T-helper 1 cell (primary cell): ENCODE results near the gene PRPH.
"Not testable (repeated sequence)": the region's sequence is repeated elsewhere in the genome, so short reads cannot be mapped to it uniquely, and the experiment has no call there.

ENCODE experiments used
- DNase-seq, 5 donors: peaks; one replicate each; pipeline ENCODE4 v3.0.0-alpha.2; 2012 to 2020
- total RNA-seq, 4 donors: gene quantifications; one replicate each; lab custom pipeline; 2026; lab: John Stamatoyannopoulos, UW

The PRPH gene
- total RNA-seq = 0 to 0.12 (median 0) reads per million in 4 donors

DNA sequence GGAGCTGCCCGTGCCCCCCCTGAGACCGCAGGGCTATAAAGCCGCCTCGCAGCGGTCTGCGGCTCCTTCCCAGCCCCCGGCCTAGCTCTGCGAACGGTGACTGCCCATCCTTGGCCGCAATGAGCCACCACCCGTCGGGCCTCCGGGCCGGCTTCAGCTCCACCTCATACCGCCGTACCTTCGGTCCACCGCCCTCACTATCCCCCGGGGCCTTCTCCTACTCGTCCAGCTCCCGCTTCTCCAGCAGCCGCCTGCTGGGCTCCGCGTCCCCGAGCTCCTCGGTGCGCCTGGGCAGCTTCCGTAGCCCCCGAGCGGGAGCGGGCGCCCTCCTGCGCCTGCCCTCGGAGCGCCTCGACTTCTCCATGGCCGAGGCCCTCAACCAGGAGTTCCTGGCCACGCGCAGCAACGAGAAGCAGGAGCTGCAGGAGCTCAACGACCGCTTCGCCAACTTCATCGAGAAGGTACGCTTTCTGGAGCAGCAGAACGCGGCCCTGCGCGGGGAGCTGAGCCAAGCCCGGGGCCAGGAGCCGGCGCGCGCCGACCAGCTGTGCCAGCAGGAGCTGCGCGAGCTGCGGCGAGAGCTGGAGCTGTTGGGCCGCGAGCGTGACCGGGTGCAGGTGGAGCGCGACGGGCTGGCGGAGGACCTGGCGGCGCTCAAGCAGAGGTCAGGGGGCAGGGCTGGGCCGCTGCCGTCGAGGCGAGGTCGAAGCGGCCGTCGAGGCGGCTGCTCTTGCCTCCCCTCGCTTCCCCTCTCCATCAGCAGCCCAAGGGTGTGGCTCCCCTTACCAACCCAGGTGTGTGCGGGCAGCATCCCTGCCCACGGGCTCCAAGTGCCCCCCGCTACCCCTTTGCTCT is at the start of gene PRPH:
PRPH (plus strand) TSS at position 66 of the 855 bp plus-strand sequence; CDS start at position 120, 54 bp downstream.
- no peak for DNase-seq

DNA sequence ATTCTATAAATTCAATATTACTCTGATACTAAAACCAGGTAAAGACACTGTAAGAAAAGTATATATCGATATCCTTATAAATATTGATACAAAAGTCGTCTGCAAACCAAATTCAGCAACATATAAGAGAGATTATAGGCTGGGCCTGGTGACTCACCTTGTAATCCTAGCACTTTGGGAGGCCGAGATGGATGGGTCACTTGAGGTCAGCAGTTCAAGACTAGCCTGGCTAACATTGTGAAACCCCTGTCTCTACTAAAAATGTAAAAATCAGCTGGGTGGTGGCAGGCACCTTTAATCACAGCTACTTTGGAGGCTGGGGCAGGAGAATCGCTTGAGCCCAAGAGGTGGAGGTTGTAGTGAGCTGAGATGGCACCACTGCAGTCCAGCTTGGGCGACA is 43.6 kb upstream of the PRPH start:
- DNase-seq = no peak

- DNase-seq = no peak
Observed at GRCh38 chr12:49253033-49253623, 41.8 kb upstream of the PRPH start.

DNA sequence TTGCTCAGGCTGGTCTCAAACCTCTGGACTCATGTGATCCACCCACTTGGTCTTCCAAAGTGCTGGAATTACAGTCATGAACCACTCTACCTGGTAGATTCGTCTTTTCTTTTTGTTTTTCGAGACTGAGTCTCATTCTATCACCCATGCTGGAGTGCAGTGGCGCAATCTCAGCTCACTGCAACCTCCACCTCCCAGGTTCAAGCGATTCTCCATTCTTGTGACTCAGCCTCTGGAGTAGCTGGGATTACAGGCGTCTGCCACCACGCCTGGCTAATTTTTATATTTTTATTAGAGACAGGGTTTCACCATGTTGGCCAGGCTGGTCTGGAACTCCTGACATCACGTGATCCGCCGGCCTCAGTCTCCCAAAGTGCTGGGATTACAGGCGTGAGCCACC is 39.5 kb upstream of the PRPH start:
- DNase-seq = not testable (repeated sequence)

DNA sequence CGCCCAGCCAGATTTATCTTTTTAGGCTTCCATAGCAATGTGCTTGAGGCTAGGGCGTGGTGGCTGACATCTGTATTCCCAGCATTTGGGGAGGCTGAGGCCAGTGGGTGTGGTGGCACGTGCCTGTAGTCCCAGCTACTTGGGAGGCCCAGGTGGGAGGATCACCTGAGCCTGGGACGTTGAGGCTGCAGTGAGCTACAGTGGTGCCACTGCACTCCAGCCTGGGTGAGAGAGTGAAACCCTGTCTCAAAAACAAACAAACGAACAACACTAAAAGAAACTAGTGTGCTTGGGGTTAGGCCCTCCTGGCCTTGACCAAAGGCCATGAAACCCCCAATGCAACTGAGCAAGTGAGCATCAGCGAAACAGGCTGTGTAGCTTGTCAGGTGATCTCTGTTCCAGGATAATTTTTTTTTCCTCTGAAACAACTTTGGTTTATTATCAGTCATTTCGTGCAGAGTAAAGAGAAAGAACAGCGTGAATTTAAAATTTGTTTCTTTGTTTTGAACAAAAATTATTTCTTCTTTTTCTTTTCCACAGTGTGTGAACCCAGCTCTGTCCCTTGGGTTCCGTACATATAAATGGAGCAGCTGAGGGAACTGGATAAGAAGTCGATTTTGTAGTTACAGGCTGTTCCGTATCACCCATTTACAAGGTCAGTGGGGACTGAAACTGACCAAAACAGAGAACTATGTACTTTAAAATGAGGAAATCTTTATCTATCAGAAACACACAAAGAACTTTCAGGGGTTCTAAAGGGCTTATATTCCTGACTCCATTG is 38.9 kb upstream of the PRPH start:
- no peak for DNase-seq

DNA sequence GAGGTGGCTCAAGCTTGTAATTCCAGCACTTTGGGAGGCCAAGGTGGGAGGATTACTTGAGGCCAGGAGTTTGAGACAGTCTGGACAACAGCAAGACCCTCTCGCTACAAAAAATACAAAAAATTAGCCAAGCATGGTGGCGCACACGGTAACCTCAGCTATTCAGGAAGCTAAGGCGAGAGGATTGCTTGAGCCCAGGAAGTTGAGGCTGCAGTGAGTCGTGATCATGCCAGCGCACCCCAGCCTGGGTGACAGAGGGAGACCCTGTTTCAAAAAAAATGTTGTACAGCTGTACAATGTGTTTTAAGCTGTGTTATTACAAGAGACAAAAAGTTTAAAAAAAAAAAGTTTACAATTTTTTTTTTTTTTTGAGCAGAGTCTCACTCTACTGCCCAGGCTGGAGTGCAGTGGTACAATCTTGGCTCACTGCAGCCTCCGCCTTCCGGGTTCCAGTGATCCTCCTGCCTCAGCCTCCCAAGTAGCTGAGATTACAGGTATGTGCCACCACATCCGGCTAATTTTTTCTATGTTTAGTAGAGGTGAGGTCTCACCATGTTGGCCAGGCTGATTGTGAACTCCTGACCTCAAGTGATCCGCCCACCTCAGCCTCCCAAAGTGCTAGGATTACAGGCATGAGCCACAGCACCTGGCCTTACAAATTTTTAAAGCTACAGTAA is 37.3 kb upstream of the PRPH start:
- not testable (repeated sequence) for DNase-seq

DNA sequence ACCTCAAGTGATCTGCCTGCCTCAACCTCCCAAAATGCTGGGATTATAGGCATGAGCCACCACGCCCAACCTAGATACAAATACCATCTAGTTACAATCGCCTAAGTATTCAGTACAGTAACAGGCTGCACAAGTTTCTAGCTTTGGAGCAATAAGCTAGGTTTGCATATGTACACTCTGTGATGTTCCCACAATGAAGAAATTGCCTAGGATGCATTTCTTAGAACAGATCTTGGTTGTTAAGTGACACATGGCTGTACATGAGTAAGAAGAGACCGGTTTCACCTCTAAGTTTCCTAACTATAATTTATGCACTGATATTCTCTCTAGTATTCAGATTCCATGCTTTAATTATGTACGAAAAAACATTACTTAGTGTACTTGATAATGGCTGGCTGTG is 35.5 kb upstream of the PRPH start:
- DNase-seq = no peak

- DNase-seq = no peak
Observed at GRCh38 chr12:49260166-49260565, 34.8 kb upstream of the PRPH start.

GRCh38 chr12:49260571-49261363 is 34.2 kb upstream of the PRPH start:
- DNase-seq = no peak

GRCh38 chr12:49261721-49262120 is 33.2 kb upstream of the PRPH start:
- DNase-seq = no peak

DNA sequence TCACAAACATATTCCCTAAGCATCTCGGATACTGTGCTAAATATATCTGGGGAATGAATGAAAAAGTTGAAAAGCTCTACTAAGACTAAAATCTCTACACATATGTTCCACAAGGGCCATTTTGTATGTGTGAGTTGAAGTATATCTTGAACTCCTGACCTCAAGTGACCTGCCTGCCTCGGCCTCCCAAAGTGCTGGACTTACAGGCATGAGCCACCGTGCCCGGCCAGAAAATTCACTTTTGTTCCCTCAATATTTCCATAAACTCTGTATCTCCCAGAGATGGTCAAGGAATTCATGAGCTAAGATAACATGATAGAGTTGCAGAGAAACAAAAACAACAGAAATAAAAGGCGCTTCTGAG is 31.6 kb upstream of the PRPH start:
- no peak for DNase-seq

GRCh38 chr12:49264466-49264872 is 30.5 kb upstream of the PRPH start:
- DNase-seq = peak in 4 of 5 donors; percentile 22 to 44 (median 26)

GRCh38 chr12:49264873-49265792 is 29.8 kb upstream of the PRPH start, which contains the start of gene TUBA1C:
TUBA1C (plus strand) TSS chr12:49265082; CDS start chr12:49265182, 100 bp downstream.
- peak; percentile 70 to 92 (median 79) for DNase-seq

DNA sequence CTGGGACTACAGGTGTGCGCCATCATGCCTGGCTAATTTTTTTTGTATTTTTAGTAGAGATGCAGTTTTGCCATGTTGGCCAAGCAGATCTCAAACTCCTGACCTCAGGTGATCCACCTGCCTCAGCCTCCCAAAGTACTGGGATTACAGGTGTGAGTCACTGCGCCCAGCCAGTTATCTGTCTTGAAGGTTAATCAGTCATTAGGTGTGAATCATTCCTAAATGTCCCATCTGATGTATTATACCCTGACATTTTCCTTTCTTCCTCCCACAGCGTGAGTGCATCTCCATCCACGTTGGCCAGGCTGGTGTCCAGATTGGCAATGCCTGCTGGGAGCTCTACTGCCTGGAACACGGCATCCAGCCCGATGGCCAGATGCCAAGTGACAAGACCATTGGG is 25.8 kb upstream of the PRPH start:
- not testable (repeated sequence) for DNase-seq

DNA sequence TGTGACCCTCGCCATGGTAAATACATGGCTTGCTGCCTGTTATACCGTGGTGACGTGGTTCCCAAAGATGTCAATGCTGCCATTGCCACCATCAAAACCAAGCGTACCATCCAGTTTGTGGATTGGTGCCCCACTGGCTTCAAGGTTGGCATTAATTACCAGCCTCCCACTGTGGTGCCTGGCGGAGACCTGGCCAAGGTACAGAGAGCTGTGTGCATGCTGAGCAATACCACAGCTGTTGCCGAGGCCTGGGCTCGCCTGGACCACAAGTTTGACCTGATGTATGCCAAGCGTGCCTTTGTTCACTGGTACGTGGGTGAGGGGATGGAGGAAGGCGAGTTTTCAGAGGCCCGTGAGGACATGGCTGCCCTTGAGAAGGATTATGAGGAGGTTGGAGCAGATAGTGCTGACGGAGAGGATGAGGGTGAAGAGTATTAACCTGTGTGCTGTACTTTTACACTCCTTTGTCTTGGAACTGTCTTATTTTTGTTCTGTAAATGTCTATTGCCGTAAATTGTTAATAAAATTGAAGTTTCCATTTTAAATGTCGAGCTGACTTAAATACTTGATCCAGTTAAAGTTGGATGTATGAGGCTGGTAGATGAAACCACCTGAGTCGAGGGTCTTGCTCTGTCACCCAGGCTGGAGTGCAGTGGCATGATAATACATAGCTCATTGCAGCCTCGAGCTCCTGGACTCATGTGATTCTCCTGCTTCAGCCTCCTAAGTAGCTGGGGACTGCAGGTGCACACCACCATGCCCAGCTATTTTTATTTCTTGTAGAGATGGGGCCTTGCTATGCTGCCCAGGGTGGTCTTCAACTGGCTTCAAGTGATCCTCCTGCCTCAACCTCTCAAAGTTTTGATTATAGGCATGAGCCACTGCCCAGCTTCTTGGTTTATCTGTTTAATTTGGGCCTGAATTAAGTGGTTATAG is 21.9 kb upstream of the PRPH start:
- DNase-seq = no peak

DNA sequence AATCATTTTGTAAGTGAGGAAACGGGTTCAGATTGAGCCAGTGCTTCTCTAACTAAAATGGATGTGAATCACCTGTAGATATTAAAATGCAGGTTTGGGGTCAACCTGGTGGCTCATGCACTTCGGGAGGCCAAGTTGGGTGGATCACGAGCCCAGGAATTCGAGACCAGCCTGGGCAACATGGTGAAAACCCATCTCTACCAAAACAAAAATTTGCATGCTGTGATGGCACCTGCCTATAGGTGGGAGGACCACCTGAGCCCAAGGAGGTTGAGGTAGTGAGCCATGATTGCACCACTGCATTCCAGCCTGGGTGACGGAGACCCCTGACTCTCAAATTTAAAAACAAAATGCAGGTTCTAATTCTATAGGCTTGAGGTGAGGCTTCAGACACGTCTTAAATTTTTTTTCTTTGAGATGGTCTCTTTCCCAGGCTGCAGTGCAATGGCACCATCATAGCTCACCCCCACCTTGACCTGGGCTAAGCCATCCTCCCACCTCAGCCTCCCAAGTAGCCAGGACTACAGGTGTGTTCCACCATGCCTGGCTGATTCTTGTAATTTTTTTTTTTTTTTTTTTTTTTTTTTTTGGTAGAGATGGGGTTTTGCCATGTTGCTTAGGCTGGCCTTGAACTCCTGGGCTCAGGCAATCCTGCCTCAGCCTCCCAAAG is 21.1 kb upstream of the PRPH start:
- DNase-seq = no peak

DNA sequence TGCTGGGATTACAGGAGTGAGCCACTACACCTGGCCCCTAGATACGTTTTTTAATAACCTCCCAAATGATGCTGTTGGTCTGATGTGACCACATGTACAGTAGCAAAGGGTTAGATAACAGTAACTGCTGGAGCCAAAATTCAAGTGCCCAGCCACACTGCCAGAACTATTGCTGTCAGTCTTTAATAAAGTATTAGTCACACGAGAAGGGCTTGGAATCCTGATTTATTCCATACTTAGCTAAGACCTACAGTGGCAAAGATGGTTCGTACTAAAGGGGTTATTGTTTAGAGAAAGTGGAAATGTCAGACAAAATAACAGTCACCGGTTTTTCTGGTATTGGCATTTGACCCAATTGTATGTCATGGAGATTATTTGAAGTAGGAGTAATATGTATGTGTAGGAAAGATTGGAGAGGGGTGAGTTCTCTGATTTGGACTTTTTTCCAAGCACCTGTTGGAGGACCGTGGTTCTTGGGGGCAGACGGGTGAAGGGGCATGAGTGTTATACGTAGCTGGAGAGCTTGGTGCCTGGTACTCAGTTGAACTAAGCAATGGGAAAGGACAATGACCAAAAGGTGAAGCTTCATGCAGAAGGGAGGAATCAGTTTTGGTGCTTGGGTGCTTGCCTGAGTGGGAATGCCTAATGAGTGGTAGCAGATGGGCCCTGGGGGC is 20.4 kb upstream of the PRPH start:
- DNase-seq = no peak
